BJ (cell line): ENCODE data around the gene HDHD3. TPM values are rescaled to one million over a fixed set of nuclear protein-coding genes. Genes with fewer than 3 reads are reported as not detected.

Experiments
- CTCF ChIA-PET: fragments of 350-600 bp; formaldehyde crosslinking; extraction: SDS; loops from one replicate; lab custom pipeline; 2021; ENCODE audit warnings: antibody characterized with exemption, inconsistent platforms; lab: Yijun Ruan, JAX
- POLR2A ChIA-PET: fragments of 300-600 bp; sonication (Branson Sonifier 250); formaldehyde crosslinking; extraction: SDS; loops from one replicate; lab custom pipeline; 2021; ENCODE audit warnings: antibody characterized with exemption; lab: Charles Lee
- DNase-seq: peaks from one replicate; pipeline ENCODE4 v3.0.0-alpha.2; 2011; ENCODE audit warnings: low read depth
- H3K27me3 ChIP-seq: 2 replicates; pipeline ENCODE4 v1.6.0; 2011; ENCODE audit warnings: low read length; ENCODE audit not compliant: control insufficient read depth, insufficient read depth
- H3K36me3 ChIP-seq: 2 replicates; pipeline ENCODE4 v1.5.1; 2011; ENCODE audit warnings: low read length; ENCODE audit not compliant: control insufficient read depth, insufficient read depth
- H3K4me3 ChIP-seq: 2 replicates; pipeline ENCODE4 v1.5.1; 2011; ENCODE audit warnings: low read depth, mild to moderate bottlenecking, control low read depth, low read length
- CTCF ChIP-seq: IDR thresholded peaks from 2 replicates; pipeline ENCODE4 v1.5.1; 2011; ENCODE audit warnings: low read depth, mild to moderate bottlenecking, control low read depth, inconsistent platforms, low read length, moderate library complexity; ENCODE audit not compliant: insufficient read depth
- polyA plus RNA-seq: library from polyadenylated mRNA; depleted of rRNA; stranded (reverse); fragments of >200 nt; gene quantifications from 2 replicates; pipeline ENCODE4 v1.2.3, GENCODE V29; 2011

The HDHD3 gene
- polyA plus RNA-seq, 1 experiment, result 14.2 TPM

- Histone ChIP-seq H3K4me3 (no peak overlapping the region), H3K36me3 (no peaks in the 10 kb centered on the region), H3K27me3 (peaks cover 32% of the 10 kb centered on the region)
- CTCF ChIA-PET, result interaction anchor here (0.5 to 0.8 kb wide), 3 partner anchors 11 to 1810 kb away, joined by 3 to 5 read pairs (median 4); no protein-coding TSS in a partner anchor
- peak; percentile 14; the same call in 1 of the 2 replicates for TF ChIP-seq CTCF
- POLR2A ChIA-PET, result no interaction called here
- no peak for DNase-seq
Measured at GRCh38 chr9:113355040-113355596, 21.7 kb downstream of the HDHD3 start.

GRCh38 chr9:113352411-113352810, 24.4 kb downstream of the HDHD3 start:
- Histone ChIP-seq H3K36me3 (no peaks in the 10 kb centered on the region), H3K27me3 (peaks cover 41% of the 10 kb centered on the region), H3K4me3 (no peak overlapping the region)
- no peak for TF ChIP-seq CTCF
- POLR2A ChIA-PET, result no interaction called here
- no peak for DNase-seq
- CTCF ChIA-PET, result interaction anchor here (0.6 kb wide), 1 partner anchor 16 kb away, joined by 3 read pairs; no protein-coding TSS in a partner anchor

DNA sequence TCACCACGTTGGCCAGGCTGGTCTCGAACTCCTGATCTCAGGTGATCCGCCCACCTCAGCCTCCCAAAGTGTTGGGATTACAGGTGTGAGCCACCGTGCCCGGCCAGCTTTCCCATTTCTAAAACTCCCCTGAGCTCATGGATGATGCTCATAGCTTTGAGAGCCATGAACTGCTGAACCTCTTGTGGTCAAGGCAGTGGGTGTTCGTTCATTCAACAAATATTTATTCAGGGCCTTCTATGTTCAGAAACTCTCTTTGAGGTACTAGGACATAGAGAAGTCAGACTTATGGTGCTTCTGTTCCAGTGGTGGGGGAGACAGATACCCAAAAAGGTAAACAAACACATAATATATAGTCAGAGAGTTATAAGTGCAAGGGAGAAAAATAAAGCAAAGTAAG, 24.8 kb downstream of the HDHD3 start:
- no peak for TF ChIP-seq CTCF
- DNase-seq, result no peak
- H3K4me3 ChIP-seq, result no peak overlapping the region
- no peaks in the 10 kb centered on the region for H3K36me3 ChIP-seq
- ChIA-PET CTCF (no interaction called here), POLR2A (no interaction called here)
- H3K27me3 ChIP-seq, result peaks cover 41% of the 10 kb centered on the region

GRCh38 chr9:113350937-113351336, 25.8 kb downstream of the HDHD3 start:
- no peak for TF ChIP-seq CTCF
- H3K36me3 ChIP-seq, result no peaks in the 10 kb centered on the region
- ChIA-PET CTCF (interaction anchor here (0.8 to 4.4 kb wide), 4 partner anchors 10 to 50 kb away, joined by 3 to 16 read pairs (median 4); partner anchors contain the start of gene ALAD), POLR2A (no interaction called here)
- no peak for DNase-seq
- peaks cover 37% of the 10 kb centered on the region for H3K27me3 ChIP-seq
- no peak overlapping the region for H3K4me3 ChIP-seq

- Histone ChIP-seq H3K4me3 (no peak overlapping the region), H3K27me3 (peaks cover 37% of the 10 kb centered on the region), H3K36me3 (no peaks in the 10 kb centered on the region)
- TF ChIP-seq CTCF, result no peak
- ChIA-PET CTCF (interaction anchor here (0.8 to 4.4 kb wide), 5 partner anchors 10 to 51 kb away, joined by 3 to 16 read pairs (median 4); partner anchors contain the start of genes ALAD and WDR31), POLR2A (no interaction called here)
- DNase-seq, result no peak
Measured at GRCh38 chr9:113350107-113350661, 26.6 kb downstream of the HDHD3 start.
